TTC549 (cell line): ENCODE data around the gene IL24.

Source experiments
- FAIRE-seq: peaks from 2 replicates; lab custom pipeline; 2012; peaks lifted over from hg19 to GRCh38; lab: Jason Lieb, UNC

The IL24 gene

DNA sequence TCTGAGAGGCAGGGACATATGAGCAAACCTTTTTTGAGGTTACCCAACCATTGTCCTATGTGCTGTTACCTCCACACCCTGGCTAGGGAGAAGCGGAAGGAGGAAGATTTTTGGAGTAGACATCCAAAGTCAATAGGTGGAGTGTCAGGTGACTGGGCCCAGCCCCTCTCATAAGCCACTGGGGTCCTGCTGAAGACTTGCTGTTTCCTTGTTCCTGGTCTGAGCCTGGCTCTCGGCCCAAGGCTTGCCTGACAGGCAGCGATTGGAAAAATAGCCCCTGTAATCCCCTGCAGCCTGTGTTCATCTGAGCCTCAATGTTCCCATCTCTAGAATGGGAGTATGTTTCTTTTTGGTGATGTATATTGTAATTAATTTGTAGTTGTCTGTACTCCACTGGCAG is 55.9 kb downstream of the IL24 start:
- FAIRE-seq = no peak

- no peak for FAIRE-seq
These were observed 56.4 kb downstream of the IL24 start for GRCh38 chr1:206953626-206954025.
